ENCODE data around the gene INPP5D.

DNA sequence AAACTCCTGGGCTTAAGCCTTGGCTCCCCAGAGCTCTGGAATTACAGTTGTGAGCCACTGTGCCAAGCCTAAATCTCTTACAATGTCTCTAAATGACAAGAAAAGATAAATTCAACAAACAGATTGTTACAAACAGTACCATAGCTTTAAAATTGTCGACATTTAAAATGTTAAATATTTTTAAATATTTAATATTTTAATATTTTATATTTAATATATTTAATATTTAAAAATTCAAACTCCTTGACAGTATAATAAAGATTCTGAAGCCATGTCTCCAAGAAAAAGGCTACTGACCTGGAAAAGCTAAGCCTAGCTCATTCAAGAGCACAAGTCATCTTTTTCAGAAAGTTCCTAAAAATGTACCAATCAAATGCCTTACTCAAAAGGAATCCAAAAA is 75.3 kb downstream of the INPP5D start:
- TF ChIP-seq, protein P1, sequence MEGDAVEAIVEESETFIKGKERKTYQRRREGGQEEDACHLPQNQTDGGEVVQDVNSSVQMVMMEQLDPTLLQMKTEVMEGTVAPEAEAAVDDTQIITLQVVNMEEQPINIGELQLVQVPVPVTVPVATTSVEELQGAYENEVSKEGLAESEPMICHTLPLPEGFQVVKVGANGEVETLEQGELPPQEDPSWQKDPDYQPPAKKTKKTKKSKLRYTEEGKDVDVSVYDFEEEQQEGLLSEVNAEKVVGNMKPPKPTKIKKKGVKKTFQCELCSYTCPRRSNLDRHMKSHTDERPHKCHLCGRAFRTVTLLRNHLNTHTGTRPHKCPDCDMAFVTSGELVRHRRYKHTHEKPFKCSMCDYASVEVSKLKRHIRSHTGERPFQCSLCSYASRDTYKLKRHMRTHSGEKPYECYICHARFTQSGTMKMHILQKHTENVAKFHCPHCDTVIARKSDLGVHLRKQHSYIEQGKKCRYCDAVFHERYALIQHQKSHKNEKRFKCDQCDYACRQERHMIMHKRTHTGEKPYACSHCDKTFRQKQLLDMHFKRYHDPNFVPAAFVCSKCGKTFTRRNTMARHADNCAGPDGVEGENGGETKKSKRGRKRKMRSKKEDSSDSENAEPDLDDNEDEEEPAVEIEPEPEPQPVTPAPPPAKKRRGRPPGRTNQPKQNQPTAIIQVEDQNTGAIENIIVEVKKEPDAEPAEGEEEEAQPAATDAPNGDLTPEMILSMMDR (IDR thresholded peaks at IDR 0.05; ENCODE audit: control extremely low read depth in 1 of 3, insufficient read depth in 1 of 3, low read depth in 1 of 3, low read length in 3 of 3) = no peak
- TF ChIP-seq CEBPB (IDR thresholded peaks at IDR 0.05; ENCODE audit: low read depth, low read length) = no peak
- TF ChIP-seq GABPA (IDR thresholded peaks at IDR 0.05; ENCODE audit: borderline replicate concordance, insufficient read depth, low read length) = no peak
- no peak for TF ChIP-seq POU5F1 (IDR thresholded peaks at IDR 0.05; ENCODE audit: low read depth, low read length)
- no peak for TF ChIP-seq POLR2A (IDR thresholded peaks at IDR 0.05; ENCODE audit: control extremely low read depth in 1 of 2, low read depth in 2 of 2, low read length in 2 of 2)

Measured in H1 (cell line).